ENCODE measurements around the gene C11orf52.
"Not testable (repeated sequence)": the region's sequence is repeated elsewhere in the genome, so short reads cannot be mapped to it uniquely, and the experiment has no call there.

Gene C11orf52

GRCh38 chr11:111918390-111919256 is at the start of gene C11orf52:
C11orf52 (plus strand) TSS chr11:111918913; CDS start chr11:111918973, 60 bp downstream.
- DNase-seq (ENCODE audit: low spot score), result peak; percentile 56

- no peak for DNase-seq (ENCODE audit: low spot score)
Observed at GRCh38 chr11:111870113-111870512, 48.6 kb upstream of the C11orf52 start.

GRCh38 chr11:111870522-111870885 is 48.2 kb upstream of the C11orf52 start:
- peak; percentile 46 for DNase-seq (ENCODE audit: low spot score)

GRCh38 chr11:111870886-111871692 is 47.6 kb upstream of the C11orf52 start, which contains the start of gene ALG9:
ALG9 (minus strand) TSS chr11:111871581; CDS start chr11:111871482, 99 bp downstream.
- DNase-seq (ENCODE audit: low spot score), result peak; percentile 75

- DNase-seq (ENCODE audit: low spot score), result no peak
Observed at GRCh38 chr11:111871693-111872161, 47.0 kb upstream of the C11orf52 start.

GRCh38 chr11:111878385-111878848 is 40.3 kb upstream of the C11orf52 start:
- peak; percentile 5 for DNase-seq (ENCODE audit: low spot score)

- DNase-seq (ENCODE audit: low spot score), result peak; percentile 99
Observed at GRCh38 chr11:111878849-111879636, 39.7 kb upstream of the C11orf52 start, which contains the start of the genes CFAP68 and FDXACB1. CFAP68 (plus strand) TSS chr11:111879541; CDS start chr11:111879561, 20 bp downstream. FDXACB1 (minus strand) TSS chr11:111879165; CDS start chr11:111879132, 33 bp downstream.

GRCh38 chr11:111879637-111879960 is 39.1 kb upstream of the C11orf52 start:
- DNase-seq (ENCODE audit: low spot score), result no peak

GRCh38 chr11:111882202-111882601 is 36.5 kb upstream of the C11orf52 start:
- DNase-seq (ENCODE audit: low spot score), result no peak

GRCh38 chr11:111885053-111885452 is 33.7 kb upstream of the C11orf52 start:
- DNase-seq (ENCODE audit: low spot score), result not testable (repeated sequence)

- DNase-seq (ENCODE audit: low spot score), result no peak
Observed at GRCh38 chr11:111886032-111886431, 32.7 kb upstream of the C11orf52 start.

GRCh38 chr11:111886844-111887243 is 31.9 kb upstream of the C11orf52 start:
- no peak for DNase-seq (ENCODE audit: low spot score)

GRCh38 chr11:111905411-111905810 is 13.3 kb upstream of the C11orf52 start:
- DNase-seq (ENCODE audit: low spot score), result no peak

GRCh38 chr11:111906680-111907079 is 12.0 kb upstream of the C11orf52 start:
- no peak for DNase-seq (ENCODE audit: low spot score)

GRCh38 chr11:111908639-111909305 is 9.9 kb upstream of the C11orf52 start:
- DNase-seq (ENCODE audit: low spot score), result no peak

- no peak for DNase-seq (ENCODE audit: low spot score)
Observed at GRCh38 chr11:111909378-111909777, 9.3 kb upstream of the C11orf52 start.

- DNase-seq (ENCODE audit: low spot score), result no peak
Observed at GRCh38 chr11:111910676-111911562, 7.8 kb upstream of the C11orf52 start.

- DNase-seq (ENCODE audit: low spot score), result no peak
Observed at GRCh38 chr11:111911563-111912401, 6.9 kb upstream of the C11orf52 start, which contains the start of gene CRYAB. CRYAB (minus strand) TSS chr11:111911770; CDS start chr11:111911724, 46 bp downstream.

GRCh38 chr11:111912535-111912934 is 6.2 kb upstream of the C11orf52 start, which contains the start of gene HSPB2:
HSPB2 (plus strand) TSS chr11:111912734; CDS start chr11:111912830, 96 bp downstream.
- no peak for DNase-seq (ENCODE audit: low spot score)
